Kidney epithelial cell (primary cell): Measurements from ENCODE around the gene XPNPEP2. TPM values are rescaled to one million over a fixed set of nuclear protein-coding genes. Genes with fewer than 3 reads are reported as not detected.

Source experiments
- DNase-seq: peaks from one replicate; pipeline ENCODE4 v3.0.0-alpha.2; 2010; ENCODE audit warnings: low read depth
- H3K27me3 ChIP-seq: 2 replicates; pipeline ENCODE4 v1.6.0; 2011; ENCODE audit warnings: low read length; ENCODE audit not compliant: control insufficient read depth, insufficient read depth
- H3K36me3 ChIP-seq: 2 replicates; pipeline ENCODE4 v1.5.1; 2011; ENCODE audit warnings: low read length; ENCODE audit not compliant: control insufficient read depth, insufficient read depth
- H3K4me3 ChIP-seq: 2 replicates; pipeline ENCODE4 v1.5.1; 2011; ENCODE audit warnings: low read depth, mild to moderate bottlenecking, control low read depth, low read length
- total RNA-seq: library from RNA; depleted of rRNA; stranded (reverse); fragments of >200 nt; gene quantifications from 2 replicates; pipeline ENCODE4 v1.2.3, GENCODE V29; 2015
- TF ChIP-seq, protein P1 (sequence below): IDR thresholded peaks from 2 replicates; pipeline ENCODE4 v1.5.1; 2011; ENCODE audit warnings: mild to moderate bottlenecking, moderate library complexity, low read length, control low read depth, inconsistent platforms; ENCODE audit not compliant: insufficient read depth, poor library complexity, severe bottlenecking

Gene XPNPEP2
- total RNA-seq, 1 donor from 2014 or later, result not detected

DNA sequence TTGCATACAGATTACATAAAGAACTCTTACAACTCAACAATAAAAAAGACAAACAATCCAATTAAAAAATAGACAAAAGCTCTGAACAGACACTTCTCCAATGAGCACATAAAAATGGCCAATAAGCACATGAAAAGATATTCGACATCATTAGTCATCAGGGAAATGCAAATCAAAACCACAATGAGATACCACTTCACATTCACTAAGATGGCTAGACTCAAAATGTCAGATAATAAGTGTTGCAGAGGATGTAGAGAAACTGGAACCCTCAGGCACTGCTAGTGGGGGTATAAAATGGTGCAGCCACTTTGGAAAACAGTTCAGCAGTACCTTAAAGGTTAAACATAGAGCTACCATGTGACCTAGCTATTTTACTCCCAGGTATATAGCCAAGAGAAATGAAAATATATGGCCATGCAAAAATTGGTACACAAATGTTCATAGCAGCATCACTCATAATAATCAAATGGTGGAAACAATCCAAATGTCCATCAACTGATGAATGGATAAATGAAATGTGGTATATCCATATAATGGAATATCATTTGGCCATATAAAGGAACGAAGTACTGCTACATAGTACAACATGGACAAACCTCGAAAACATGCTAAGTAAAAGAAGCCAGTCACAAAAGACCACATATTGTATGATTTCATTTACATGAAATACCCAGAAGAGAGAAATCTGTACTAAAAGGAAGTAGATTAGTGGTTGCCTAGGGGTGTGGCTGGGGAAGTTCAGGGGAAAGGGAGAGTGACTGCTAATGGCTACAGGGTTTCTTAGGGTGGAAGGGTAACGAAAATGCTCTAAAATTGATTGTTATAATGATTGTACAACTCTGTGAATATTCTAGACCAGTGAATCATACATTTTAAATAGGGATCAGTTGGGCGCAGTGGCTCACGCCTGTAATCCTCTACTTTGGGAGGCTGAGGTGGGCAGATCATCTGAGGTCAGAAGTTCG is 70.3 kb downstream of the XPNPEP2 start:
- H3K36me3 ChIP-seq, result no peaks in the 10 kb centered on the region
- TF ChIP-seq, protein P1, sequence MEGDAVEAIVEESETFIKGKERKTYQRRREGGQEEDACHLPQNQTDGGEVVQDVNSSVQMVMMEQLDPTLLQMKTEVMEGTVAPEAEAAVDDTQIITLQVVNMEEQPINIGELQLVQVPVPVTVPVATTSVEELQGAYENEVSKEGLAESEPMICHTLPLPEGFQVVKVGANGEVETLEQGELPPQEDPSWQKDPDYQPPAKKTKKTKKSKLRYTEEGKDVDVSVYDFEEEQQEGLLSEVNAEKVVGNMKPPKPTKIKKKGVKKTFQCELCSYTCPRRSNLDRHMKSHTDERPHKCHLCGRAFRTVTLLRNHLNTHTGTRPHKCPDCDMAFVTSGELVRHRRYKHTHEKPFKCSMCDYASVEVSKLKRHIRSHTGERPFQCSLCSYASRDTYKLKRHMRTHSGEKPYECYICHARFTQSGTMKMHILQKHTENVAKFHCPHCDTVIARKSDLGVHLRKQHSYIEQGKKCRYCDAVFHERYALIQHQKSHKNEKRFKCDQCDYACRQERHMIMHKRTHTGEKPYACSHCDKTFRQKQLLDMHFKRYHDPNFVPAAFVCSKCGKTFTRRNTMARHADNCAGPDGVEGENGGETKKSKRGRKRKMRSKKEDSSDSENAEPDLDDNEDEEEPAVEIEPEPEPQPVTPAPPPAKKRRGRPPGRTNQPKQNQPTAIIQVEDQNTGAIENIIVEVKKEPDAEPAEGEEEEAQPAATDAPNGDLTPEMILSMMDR, result no peak
- no peak overlapping the region for H3K4me3 ChIP-seq
- H3K27me3 ChIP-seq, result no peaks in the 10 kb centered on the region
- no peak for DNase-seq

DNA sequence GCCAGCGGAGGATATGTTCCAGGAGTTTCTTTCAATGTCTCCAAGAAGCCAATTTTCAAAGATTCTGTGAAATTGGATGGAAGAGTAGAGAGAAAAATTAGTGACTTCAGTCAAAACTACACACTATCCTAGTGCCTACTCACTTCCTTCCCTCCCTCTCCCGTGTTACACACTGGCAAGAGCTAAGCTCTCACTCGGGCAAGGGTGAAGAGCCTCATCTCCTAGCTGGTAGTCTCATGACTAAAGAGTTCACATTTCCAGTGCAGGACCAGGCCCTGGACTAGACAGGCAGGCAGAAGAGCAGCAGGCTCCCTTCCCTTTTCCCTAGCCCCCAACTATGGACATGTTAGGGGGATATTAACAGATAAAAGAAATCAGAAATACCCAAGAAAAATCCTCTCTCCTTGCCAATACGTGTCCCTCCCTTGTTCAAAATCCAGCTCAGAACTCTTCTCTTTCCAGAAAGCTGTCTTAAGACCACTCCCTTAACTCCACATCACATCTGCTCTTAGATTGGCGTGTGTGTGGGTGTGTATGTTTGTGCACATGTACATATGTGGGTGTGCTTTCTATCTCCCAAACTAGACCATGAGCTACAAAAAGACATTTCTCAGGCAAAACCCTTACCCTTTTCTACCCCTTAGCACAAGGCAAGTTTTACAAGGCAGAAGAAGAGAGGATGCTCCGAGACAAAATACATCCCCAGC is 75.0 kb downstream of the XPNPEP2 start:
- DNase-seq, result no peak
- Histone ChIP-seq H3K27me3 (no peaks in the 10 kb centered on the region), H3K4me3 (no peak overlapping the region), H3K36me3 (no peaks in the 10 kb centered on the region)
- TF ChIP-seq, protein P1, result no peak

DNA sequence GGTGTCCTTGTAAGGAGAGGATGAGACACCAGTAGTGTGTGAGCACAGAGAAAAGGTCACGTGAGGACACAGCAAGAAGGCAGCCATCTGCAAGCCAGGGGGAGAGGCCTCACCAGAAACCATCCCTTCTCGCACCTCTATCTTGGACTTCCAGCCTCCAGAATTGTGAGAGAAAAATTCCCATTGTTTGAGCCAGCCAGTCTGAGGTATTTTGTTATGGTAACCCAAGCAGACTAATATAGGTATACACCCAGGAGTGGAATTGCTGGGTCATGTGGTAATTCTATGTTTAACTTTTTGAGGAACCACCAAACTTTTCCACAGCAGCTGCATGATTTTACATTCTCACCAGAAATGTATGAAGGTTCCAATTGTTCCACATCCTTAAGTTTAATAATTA is 79.3 kb downstream of the XPNPEP2 start:
- no peaks in the 10 kb centered on the region for H3K36me3 ChIP-seq
- TF ChIP-seq, protein P1, result no peak
- no peaks in the 10 kb centered on the region for H3K27me3 ChIP-seq
- no peak overlapping the region for H3K4me3 ChIP-seq
- no peak for DNase-seq

Other genes with a start within 250 kb of the XPNPEP2 start
- gene SMARCA1, start 215.5 kb upstream of the XPNPEP2 start, total RNA-seq, result 32.7 and 34.0 TPM in 2 replicates
- 20.1 and 22.1 TPM in 2 replicates for gene OCRL, start 198.7 kb upstream of the XPNPEP2 start, total RNA-seq
- gene APLN, start 84.0 kb upstream of the XPNPEP2 start, total RNA-seq, result 0.14 and 0.17 TPM in 2 replicates
- gene SASH3, start 41.0 kb downstream of the XPNPEP2 start, total RNA-seq, result not detected in 2 replicates
- 31.6 and 31.7 TPM in 2 replicates for gene ZDHHC9, start 104.9 kb downstream of the XPNPEP2 start, total RNA-seq
- gene UTP14A, start 167.2 kb downstream of the XPNPEP2 start, total RNA-seq, result 17.6 and 21.6 TPM in 2 replicates
- 4.8 and 5.8 TPM in 2 replicates for gene BCORL1, start 243.7 kb downstream of the XPNPEP2 start, total RNA-seq